K562 (cell line): ENCODE data around the gene B4GALT5. TPM values are rescaled to one million over a fixed set of nuclear protein-coding genes. Genes with fewer than 3 reads are reported as not detected.

ENCODE experiments used
- DNMT1 ChIP-seq: fragments of 450-650 bp; IDR thresholded peaks from 2 replicates; pipeline ENCODE4 v1.6.1; 2016; ENCODE audit warnings: antibody characterized with exemption, mild to moderate bottlenecking
- DPF2 ChIP-seq: fragments of 450-650 bp; IDR thresholded peaks from 2 replicates; pipeline ENCODE4 v1.6.1; 2016
- EGR1 ChIP-seq: fragments of 450-650 bp; conservative IDR thresholded peaks from 2 replicates; pipeline ENCODE4 v1.6.1; 2017; ENCODE audit warnings: mild to moderate bottlenecking
- ELF2 ChIP-seq: fragments of 250-450 bp; sonication (Bioruptor Pico); IDR thresholded peaks from 2 replicates; pipeline ENCODE4 v1.5.0; 2021; ENCODE audit warnings: mild to moderate bottlenecking
- ELF4 ChIP-seq: fragments of 450-650 bp; formaldehyde crosslinking; IDR thresholded peaks from 2 replicates; pipeline ENCODE4 v1.4.0; 2022; ENCODE audit warnings: missing genetic modification characterization
- HNRNPH1 ChIP-seq: fragments of 200-400 bp; formaldehyde crosslinking; optimal IDR thresholded peaks from 2 replicates; pipeline ENCODE3; 2017; ENCODE audit warnings: low read depth, mild to moderate bottlenecking, low read length, moderate library complexity
- RBM34 ChIP-seq: fragments of 200-400 bp; formaldehyde crosslinking; IDR thresholded peaks from 2 replicates; pipeline ENCODE4 v1.6.1; 2018; ENCODE audit warnings: low read length, borderline replicate concordance; ENCODE audit not compliant: insufficient read depth
- SLC30A9 ChIP-seq: fragments of 250-450 bp; sonication (Bioruptor Pico); IDR thresholded peaks from 2 replicates; pipeline ENCODE4 v1.8.0; 2022; ENCODE audit warnings: mild to moderate bottlenecking, moderate library complexity
- SP2 ChIP-seq: IDR thresholded peaks from 2 replicates; pipeline ENCODE4 v1.6.1; 2011; ENCODE audit warnings: mild to moderate bottlenecking, low read depth, low read length, moderate library complexity; ENCODE audit not compliant: poor library complexity, severe bottlenecking; ENCODE audit errors: extremely low read depth
- TBL1XR1 ChIP-seq, 2 experiments: IDR thresholded peaks; 2 replicates each; pipeline ENCODE4 v1.6.1; 2012; ENCODE audit warnings: improper control_type of control experiment in 2 of 2, low read length in 2 of 2, mild to moderate bottlenecking in 1 of 2
- ZBTB9 ChIP-seq: fragments of 450-650 bp; formaldehyde crosslinking; IDR thresholded peaks from 2 replicates; pipeline ENCODE4 v1.4.0; 2020; ENCODE audit warnings: mild to moderate bottlenecking, moderate library complexity
- ZEB2 ChIP-seq: fragments of 450-650 bp; IDR thresholded peaks from 2 replicates; pipeline ENCODE4 v1.6.1; 2016
- ZFPM2 ChIP-seq: fragments of 250-450 bp; sonication (Bioruptor Pico); IDR thresholded peaks from 2 replicates; pipeline ENCODE4 v1.5.1; 2022; ENCODE audit warnings: mild to moderate bottlenecking
- ZNF232 ChIP-seq: sonication (generic); formaldehyde crosslinking; IDR thresholded peaks from 2 replicates; pipeline ENCODE4 v1.8.0; 2022; ENCODE audit warnings: mild to moderate bottlenecking, missing genetic modification reagents
- ZNF280A ChIP-seq: fragments of 450-650 bp; IDR thresholded peaks from 2 replicates; pipeline ENCODE4 v1.6.1; 2018; ENCODE audit warnings: mild to moderate bottlenecking, low read depth; ENCODE audit not compliant: partially characterized antibody
- ZNF316 ChIP-seq: fragments of 450-650 bp; IDR thresholded peaks from 2 replicates; pipeline ENCODE4 v1.6.1; 2016
- ZNF41 ChIP-seq: fragments of 250-450 bp; sonication (Bioruptor Pico); conservative IDR thresholded peaks from 2 replicates; pipeline ENCODE4 v1.4.0; 2020; ENCODE audit warnings: mild to moderate bottlenecking
- ZNF707 ChIP-seq: fragments of 250-450 bp; sonication (Bioruptor Pico); conservative IDR thresholded peaks from 2 replicates; pipeline ENCODE4 v1.8.0; 2022; ENCODE audit warnings: inconsistent platforms, mild to moderate bottlenecking, moderate library complexity
- ZZZ3 ChIP-seq: fragments of 450-650 bp; IDR thresholded peaks from 2 replicates; pipeline ENCODE4 v1.6.1; 2016; ENCODE audit warnings: antibody characterized with exemption, mild to moderate bottlenecking, moderate library complexity
- polyA plus RNA-seq, 8 experiments: library from polyadenylated mRNA; depleted of rRNA in 4 of 8; stranded (reverse) in 5 of 8; unstranded in 3 of 8; fragments of >200 nt; fragmentation: Nextera tagmentation in 2 of 8; fragmentation: Illumina TruSeq in 1 of 8; extraction: Ambion mirVana in 2 of 8; extraction: Trizol in 1 of 8; gene quantifications; 2 replicates each; pipeline versions ENCODE4 v1.2.1 to v1.2.3, GENCODE V29; 2011 to 2014; ENCODE audit warnings: inconsistent platforms in 1 of 8, missing spikeins in 1 of 8
- total RNA-seq, 7 experiments: library from RNA; depleted of rRNA in 6 of 7; stranded (reverse); fragments of >200 nt in 6 of 7; fragmentation: Illumina TruSeq in 2 of 7; extraction: Trizol in 2 of 7; gene quantifications; 2 replicates each; pipeline versions ENCODE4 v1.2.1 to v1.2.3, GENCODE V29; 2011 to 2021; ENCODE audit warnings: low replicate concordance in 1 of 7
- TF ChIP-seq, protein P1 (sequence below): fragments of 200-400 bp; formaldehyde crosslinking; IDR thresholded peaks from 2 replicates; pipeline ENCODE4 v1.6.1; 2017; ENCODE audit warnings: mild to moderate bottlenecking, low read depth, low read length, moderate library complexity

B4GALT5 gene
- total and polyA plus RNA-seq, 9 of the 15 experiments (the other 6 are each of a cell fraction or from before 2014, with no cell fraction given) = 8.5 to 32.6 (median 23.4) TPM

DNA sequence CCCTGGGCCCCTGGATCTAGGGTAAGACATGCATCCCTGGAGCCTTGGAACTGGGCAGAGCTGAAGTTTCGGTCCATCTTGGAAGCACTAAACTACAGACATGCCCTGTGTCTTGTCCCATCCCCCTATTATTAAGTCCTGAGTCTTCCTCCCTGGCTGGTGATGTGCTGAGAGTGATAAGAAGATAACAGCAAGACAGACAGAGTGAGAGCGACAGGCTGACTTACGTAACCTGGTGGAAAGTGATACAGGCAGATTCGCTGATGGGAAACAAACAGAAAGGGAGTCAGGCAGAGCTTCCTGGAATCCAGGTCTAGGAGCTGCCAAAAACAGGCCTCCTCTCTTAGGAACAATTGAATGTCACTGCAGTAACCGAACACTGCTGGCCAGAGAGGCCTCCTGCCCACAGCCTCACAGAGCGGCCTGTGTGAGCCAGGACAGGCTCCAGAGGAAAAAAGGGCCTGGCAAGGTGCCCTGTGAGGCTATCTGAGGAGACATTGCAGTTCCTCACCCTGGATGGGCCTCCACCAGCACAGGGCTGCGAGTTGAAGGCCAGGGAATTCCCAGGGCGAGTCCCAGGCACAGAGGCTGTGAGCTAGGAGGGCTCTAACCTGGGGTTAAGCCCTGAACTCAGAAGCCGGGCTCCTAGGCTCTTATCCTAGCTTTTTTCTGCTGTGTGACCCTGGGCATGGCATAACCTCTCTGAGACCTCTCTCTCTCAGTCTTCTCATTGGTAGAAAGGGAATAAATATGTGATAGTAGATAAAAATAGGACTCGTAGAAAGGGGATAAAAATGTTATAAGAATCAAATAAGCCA, 34.2 kb upstream of the B4GALT5 start (continued):
- TF ChIP-seq ZNF280A (no peak), SP2 (no peak), ZNF707 (CRISPR knock-in tag) (no peak), ELF2 (no peak), DNMT1 (no peak), ZNF316 (no peak), ZEB2 (peak; percentile 25; the same call in 1 of the 2 replicates), SLC30A9 (CRISPR knock-in tag) (no peak), ELF4 (CRISPR knock-in tag) (0 out of 2 replicates have a peak, but pooled peaks have one; percentile 49), RBM34 (no peak), HNRNPH1 (no peak), ZFPM2 (CRISPR knock-in tag) (no peak), ZNF232 (no peak), DPF2 (peak; percentile 76), EGR1 (no peak), TBL1XR1 (IDR thresholded peaks at IDR 0.05; ENCODE audit: low read length in 2 of 2) (0 out of 4 replicates have a peak, but pooled peaks of 1 of the 2 experiments have one; percentile 25), ZZZ3 (no peak), ZBTB9 (CRISPR knock-in tag) (no peak), ZNF41 (CRISPR knock-in tag) (no peak)
- TF ChIP-seq, protein P1, sequence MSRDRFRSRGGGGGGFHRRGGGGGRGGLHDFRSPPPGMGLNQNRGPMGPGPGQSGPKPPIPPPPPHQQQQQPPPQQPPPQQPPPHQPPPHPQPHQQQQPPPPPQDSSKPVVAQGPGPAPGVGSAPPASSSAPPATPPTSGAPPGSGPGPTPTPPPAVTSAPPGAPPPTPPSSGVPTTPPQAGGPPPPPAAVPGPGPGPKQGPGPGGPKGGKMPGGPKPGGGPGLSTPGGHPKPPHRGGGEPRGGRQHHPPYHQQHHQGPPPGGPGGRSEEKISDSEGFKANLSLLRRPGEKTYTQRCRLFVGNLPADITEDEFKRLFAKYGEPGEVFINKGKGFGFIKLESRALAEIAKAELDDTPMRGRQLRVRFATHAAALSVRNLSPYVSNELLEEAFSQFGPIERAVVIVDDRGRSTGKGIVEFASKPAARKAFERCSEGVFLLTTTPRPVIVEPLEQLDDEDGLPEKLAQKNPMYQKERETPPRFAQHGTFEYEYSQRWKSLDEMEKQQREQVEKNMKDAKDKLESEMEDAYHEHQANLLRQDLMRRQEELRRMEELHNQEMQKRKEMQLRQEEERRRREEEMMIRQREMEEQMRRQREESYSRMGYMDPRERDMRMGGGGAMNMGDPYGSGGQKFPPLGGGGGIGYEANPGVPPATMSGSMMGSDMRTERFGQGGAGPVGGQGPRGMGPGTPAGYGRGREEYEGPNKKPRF = no peak
